PC-9 (cell line): ENCODE measurements around the gene LTB. TPM values are rescaled to one million over a fixed set of nuclear protein-coding genes. Genes with fewer than 3 reads are reported as not detected.
A peak's percentile ranks its signal among the peaks of the same experiment; 100 is the strongest.

ENCODE experiments used
- BruUV-seq: library from RNA; stranded (reverse); fragments of 400-500 nt; replicated peaks from 2 replicates; lab custom pipeline; 2021; lab: Mats Ljungman, UMichigan
- CTCF ChIA-PET: fragments of 300-600 bp; sonication (Branson Sonifier 250); formaldehyde crosslinking; loops from one replicate; lab custom pipeline; 2022; ENCODE audit warnings: antibody characterized with exemption; lab: Charles Lee
- POLR2A ChIA-PET: fragments of 300-600 bp; sonication (Branson Sonifier 250); formaldehyde crosslinking; loops from one replicate; lab custom pipeline; 2022; ENCODE audit warnings: antibody characterized with exemption; ENCODE audit not compliant: unreplicated experiment; lab: Charles Lee
- DNase-seq, 2 experiments: peaks; one replicate each; pipeline versions ENCODE4 v3.0.0 to v3.0.0-alpha.2; 2015 to 2022; ENCODE audit warnings: mixed read lengths in 1 of 2
- H2AFZ ChIP-seq: fragments of 200-600 bp; sonication (generic); 2 replicates; pipeline ENCODE4 v1.8.1; 2017; ENCODE audit warnings: antibody characterized with exemption
- H3F3A ChIP-seq: fragments of 200-600 bp; sonication (generic); 2 replicates; pipeline ENCODE4 v1.8.1; 2017; ENCODE audit warnings: antibody characterized with exemption, mild to moderate bottlenecking, low read depth; ENCODE audit not compliant: insufficient read depth
- H3K27ac ChIP-seq: fragments of 200-600 bp; sonication (generic); 2 replicates; pipeline ENCODE4 v1.6.1; 2016; ENCODE audit warnings: mixed run types
- H3K27me3 ChIP-seq: fragments of 200-600 bp; sonication (generic); 2 replicates; pipeline ENCODE4 v1.6.1; 2016; ENCODE audit warnings: low read depth, mixed run types; ENCODE audit not compliant: insufficient read depth
- H3K36me3 ChIP-seq: fragments of 200-600 bp; sonication (generic); 2 replicates; pipeline ENCODE4 v1.6.1; 2016; ENCODE audit warnings: low read depth, mixed run types
- H3K4me1 ChIP-seq: fragments of 200-600 bp; sonication (generic); replicated peaks from 2 replicates; pipeline ENCODE4 v1.6.1; 2016; ENCODE audit warnings: mixed run types; ENCODE audit not compliant: insufficient read depth
- H3K4me2 ChIP-seq: fragments of 200-600 bp; sonication (generic); 2 replicates; pipeline ENCODE4 v1.6.1; 2017; ENCODE audit warnings: mixed run types
- H3K4me3 ChIP-seq: fragments of 200-600 bp; sonication (generic); 2 replicates; pipeline ENCODE4 v1.6.1; 2016; ENCODE audit warnings: mixed run types
- H3K79me2 ChIP-seq: fragments of 200-600 bp; sonication (generic); 2 replicates; pipeline ENCODE4 v1.6.1; 2017; ENCODE audit warnings: low read depth, mixed run types
- H3K9me2 ChIP-seq: fragments of 200-600 bp; sonication (generic); 2 replicates; pipeline ENCODE4 v1.8.1; 2017; ENCODE audit warnings: mild to moderate bottlenecking; ENCODE audit not compliant: insufficient read depth
- H3K9me3 ChIP-seq: fragments of 200-600 bp; sonication (generic); 2 replicates; pipeline ENCODE4 v1.8.1; 2016; ENCODE audit warnings: low read depth; ENCODE audit not compliant: insufficient read depth
- H4K20me1 ChIP-seq: fragments of 200-600 bp; sonication (generic); 2 replicates; pipeline ENCODE4 v1.8.1; 2017; ENCODE audit not compliant: insufficient read depth
- CTCF ChIP-seq: fragments of 200-600 bp; sonication (generic); conservative IDR thresholded peaks from 2 replicates; pipeline ENCODE4 v1.6.1; 2017; ENCODE audit warnings: mixed run types, antibody characterized with exemption, mild to moderate bottlenecking, moderate library complexity
- EZH2 ChIP-seq: fragments of 200-600 bp; sonication (generic); IDR thresholded peaks from 2 replicates; pipeline ENCODE4 v1.8.0; 2017; ENCODE audit warnings: antibody characterized with exemption, low read depth
- intact Hi-C: fragments of 100-400 bp; cut with micrococcal nuclease; formaldehyde crosslinking; loops from one replicate; pipeline ENCODE4 v1.10.0; 2022; ENCODE audit not compliant: unreplicated experiment
- total RNA-seq: library from RNA; stranded (reverse); gene quantifications from 2 replicates; pipeline ENCODE4 v1.2.3, GENCODE V29; 2021

LTB gene
- total RNA-seq, 1 experiment from 2014 or later, result not detected

GRCh38 chr6:31626952-31627351 lies 44.7 kb upstream of the LTB start:
- peaks cover 37% of the 10 kb centered on the region for H3K79me2 ChIP-seq
- no peaks in the 10 kb centered on the region for H3K27me3 ChIP-seq
- H3F3A ChIP-seq, result peaks cover 39% of the 10 kb centered on the region
- no peak overlapping the region for H3K4me2 ChIP-seq
- CTCF ChIA-PET, result no interaction called here
- POLR2A ChIA-PET, result interaction anchor here (0.7 kb wide), 1 partner anchor 21 kb away, joined by 3 read pairs; no protein-coding TSS in a partner anchor
- peaks cover 68% of the 10 kb centered on the region for H3K36me3 ChIP-seq
- no peak overlapping the region for H3K4me3 ChIP-seq
- H3K9me3 ChIP-seq, result no peaks in the 10 kb centered on the region
- no peaks in the 10 kb centered on the region for H3K9me2 ChIP-seq
- H4K20me1 ChIP-seq, result peaks cover 5% of the 10 kb centered on the region; the same call in 1 of the 2 replicates
- no peak for TF ChIP-seq CTCF
- no peak for TF ChIP-seq EZH2
- no peak overlapping the region for H3K27ac ChIP-seq
- no peak for DNase-seq
- intact Hi-C loops, result no loop called here
- no peak overlapping the region for H2AFZ ChIP-seq
- BruUV-seq, result no TSS peak
- H3K4me1 ChIP-seq, result peaks cover 10% of the 10 kb centered on the region

DNA sequence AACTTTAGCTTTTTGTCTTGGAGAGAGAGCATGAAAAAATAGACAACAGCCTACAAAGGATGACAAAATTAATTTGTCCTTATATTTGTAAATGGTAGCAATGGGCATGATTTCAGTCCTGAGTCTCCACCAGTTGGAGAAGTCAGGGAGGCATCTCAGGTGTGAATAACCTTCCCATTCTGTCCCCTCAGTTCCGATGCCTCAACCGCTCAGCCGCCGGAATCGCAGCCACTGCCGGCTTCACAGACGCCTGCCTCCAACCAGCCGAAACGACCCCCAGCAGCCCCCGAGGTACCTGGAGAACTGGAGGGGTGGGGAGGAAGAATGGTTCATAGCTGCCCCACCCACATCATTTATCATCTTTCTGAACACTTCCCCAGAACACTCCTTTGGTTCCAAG lies 41.8 kb upstream of the LTB start:
- H3K79me2 ChIP-seq, result peaks cover 51% of the 10 kb centered on the region
- ChIA-PET POLR2A (interaction anchor here (0.7 kb wide), 1 partner anchor 92 kb away, joined by 5 read pairs; no protein-coding TSS in a partner anchor), CTCF (no interaction called here)
- H3K9me2 ChIP-seq, result no peaks in the 10 kb centered on the region
- H2AFZ ChIP-seq, result no peak overlapping the region
- peaks cover 20% of the 10 kb centered on the region for H3K4me1 ChIP-seq
- no peak for DNase-seq
- no peaks in the 10 kb centered on the region for H3K27me3 ChIP-seq
- no peak overlapping the region for H3K4me3 ChIP-seq
- no peak overlapping the region for H3K27ac ChIP-seq
- H3K4me2 ChIP-seq, result no peak overlapping the region
- peaks cover 3% of the 10 kb centered on the region; the same call in 1 of the 2 replicates for H4K20me1 ChIP-seq
- intact Hi-C loops, result no loop called here
- H3F3A ChIP-seq, result peaks cover 37% of the 10 kb centered on the region
- peaks cover 62% of the 10 kb centered on the region for H3K36me3 ChIP-seq
- BruUV-seq, result no TSS peak
- TF ChIP-seq EZH2 (no peak), CTCF (no peak)
- no peaks in the 10 kb centered on the region for H3K9me3 ChIP-seq

DNA sequence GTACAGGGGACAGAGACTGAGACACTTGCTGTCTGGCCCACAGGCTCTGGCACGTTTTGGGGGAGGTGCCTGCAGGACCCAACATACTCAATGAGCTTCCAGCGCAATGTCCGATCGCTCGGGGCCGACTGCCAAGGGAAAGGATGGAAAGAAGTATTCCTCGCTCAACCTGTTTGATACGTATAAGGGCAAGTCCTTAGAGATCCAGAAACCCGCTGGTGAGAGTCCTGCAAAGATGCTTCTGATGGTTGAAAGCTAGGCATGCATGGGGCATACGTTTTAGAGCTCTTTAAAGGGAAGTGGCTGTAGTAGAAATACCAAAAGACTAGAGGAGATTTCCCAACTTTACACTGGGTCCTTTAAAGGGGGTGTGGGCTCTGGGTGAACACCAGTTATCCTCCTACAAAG lies 40.5 kb upstream of the LTB start:
- no peaks in the 10 kb centered on the region for H3K9me2 ChIP-seq
- H2AFZ ChIP-seq, result no peak overlapping the region
- no peaks in the 10 kb centered on the region for H3K9me3 ChIP-seq
- no peak for TF ChIP-seq EZH2
- no peak for TF ChIP-seq CTCF
- peak overlapping the region; percentile 87; the same call in 1 of the 2 replicates for H3K4me3 ChIP-seq
- CTCF ChIA-PET, result interaction anchor here (0.5 kb wide), 1 partner anchor 21 kb away, joined by 5 read pairs; no protein-coding TSS in a partner anchor
- peaks cover 3% of the 10 kb centered on the region; the same call in 1 of the 2 replicates for H4K20me1 ChIP-seq
- peaks cover 51% of the 10 kb centered on the region for H3K79me2 ChIP-seq
- POLR2A ChIA-PET, result interaction anchor here (0.6 to 0.7 kb wide), 3 partner anchors 30 to 540 kb away, joined by 3 to 8 read pairs (median 6); partner anchors contain the start of gene APOM
- H3F3A ChIP-seq, result peaks cover 37% of the 10 kb centered on the region
- BruUV-seq, result no TSS peak
- peak overlapping the region; percentile 87 for H3K4me2 ChIP-seq
- H3K4me1 ChIP-seq, result peaks cover 20% of the 10 kb centered on the region
- H3K27ac ChIP-seq, result no peak overlapping the region
- H3K36me3 ChIP-seq, result peaks cover 50% of the 10 kb centered on the region
- intact Hi-C loops, result no loop called here
- no peak for DNase-seq
- no peaks in the 10 kb centered on the region for H3K27me3 ChIP-seq
